Tibial nerve (tissue), 4 donors: ENCODE data around the gene SPATA13. TPM values are rescaled to one million over a fixed set of nuclear protein-coding genes. Genes with fewer than 3 reads are reported as not detected.
"Not testable (repeated sequence)": the region's sequence is repeated elsewhere in the genome, so short reads cannot be mapped to it uniquely, and the experiment has no call there.

Experiments used
- DNase-seq, 2 donors: peaks; one replicate each; pipeline ENCODE4 v3.0.0-alpha.2; 2019; ENCODE audit warnings: low spot score in 2 of 2
- H3K27ac ChIP-seq, 4 donors: fragments of 200-600 bp; sonication (generic) in 3 of 4; one replicate each; pipeline ENCODE4 v1.5.1; 2017 to 2019; ENCODE audit warnings: mild to moderate bottlenecking in 1 of 4
- H3K27me3 ChIP-seq, 2 donors: fragments of 200-600 bp; sonication (generic) in 1 of 2; one replicate each; pipeline versions ENCODE4 v1.5.1 to v1.6.0; 2017 to 2019
- H3K36me3 ChIP-seq, 3 donors: fragments of 200-600 bp; sonication (generic); one replicate each; pipeline ENCODE4 v1.5.1; 2018 to 2019
- H3K4me1 ChIP-seq, 4 donors: fragments of 200-600 bp; sonication (generic) in 3 of 4; one replicate each; pipeline ENCODE4 v1.5.1; 2017 to 2019
- H3K4me3 ChIP-seq, 4 donors: fragments of 200-600 bp; sonication (generic) in 3 of 4; one replicate each; pipeline ENCODE4 v1.5.1; 2017 to 2019; ENCODE audit warnings: mild to moderate bottlenecking in 1 of 4, moderate library complexity in 1 of 4
- H3K9me3 ChIP-seq, 4 donors: fragments of 200-600 bp; sonication (generic) in 3 of 4; one replicate each; pipeline ENCODE4 v1.5.1; 2017 to 2019
- EP300 ChIP-seq, 2 donors: sonication (generic); formaldehyde crosslinking; IDR thresholded peaks; one replicate each; pipeline ENCODE4 v1.6.1; 2017; ENCODE audit warnings: antibody characterized with exemption in 2 of 2, mild to moderate bottlenecking in 1 of 2
- POLR2A ChIP-seq, 2 donors: fragments of 450-650 bp; IDR thresholded peaks; one replicate each; pipeline ENCODE4 v1.6.1; 2017; ENCODE audit warnings: antibody characterized with exemption in 2 of 2, mild to moderate bottlenecking in 2 of 2, moderate library complexity in 2 of 2
- WGBS, 2 donors: methylation state at CpG; one replicate each; pipeline ENCODE4 v1.1.5; 2018; 5-methylcytosine and 5-hydroxymethylcytosine counted together
- total RNA-seq, 4 donors: library from RNA; depleted of rRNA; stranded (reverse); fragments of >200 nt; gene quantifications; one replicate each; pipeline ENCODE4 v1.1.0, GENCODE V29; 2016
- TF ChIP-seq, protein P1 (sequence below), 5 experiments: fragments of 200-600 bp in 3 of 5; fragments of 450-650 bp in 2 of 5; sonication (generic) in 3 of 5; IDR thresholded peaks; one replicate each; pipeline ENCODE4 v1.5.1; 2016 to 2019; ENCODE audit warnings: antibody characterized with exemption in 5 of 5, mild to moderate bottlenecking in 3 of 5, moderate library complexity in 2 of 5

The SPATA13 gene
- total RNA-seq, 4 donors from 2014 or later = 35.0 to 96.0 (median 51.7) TPM

DNA sequence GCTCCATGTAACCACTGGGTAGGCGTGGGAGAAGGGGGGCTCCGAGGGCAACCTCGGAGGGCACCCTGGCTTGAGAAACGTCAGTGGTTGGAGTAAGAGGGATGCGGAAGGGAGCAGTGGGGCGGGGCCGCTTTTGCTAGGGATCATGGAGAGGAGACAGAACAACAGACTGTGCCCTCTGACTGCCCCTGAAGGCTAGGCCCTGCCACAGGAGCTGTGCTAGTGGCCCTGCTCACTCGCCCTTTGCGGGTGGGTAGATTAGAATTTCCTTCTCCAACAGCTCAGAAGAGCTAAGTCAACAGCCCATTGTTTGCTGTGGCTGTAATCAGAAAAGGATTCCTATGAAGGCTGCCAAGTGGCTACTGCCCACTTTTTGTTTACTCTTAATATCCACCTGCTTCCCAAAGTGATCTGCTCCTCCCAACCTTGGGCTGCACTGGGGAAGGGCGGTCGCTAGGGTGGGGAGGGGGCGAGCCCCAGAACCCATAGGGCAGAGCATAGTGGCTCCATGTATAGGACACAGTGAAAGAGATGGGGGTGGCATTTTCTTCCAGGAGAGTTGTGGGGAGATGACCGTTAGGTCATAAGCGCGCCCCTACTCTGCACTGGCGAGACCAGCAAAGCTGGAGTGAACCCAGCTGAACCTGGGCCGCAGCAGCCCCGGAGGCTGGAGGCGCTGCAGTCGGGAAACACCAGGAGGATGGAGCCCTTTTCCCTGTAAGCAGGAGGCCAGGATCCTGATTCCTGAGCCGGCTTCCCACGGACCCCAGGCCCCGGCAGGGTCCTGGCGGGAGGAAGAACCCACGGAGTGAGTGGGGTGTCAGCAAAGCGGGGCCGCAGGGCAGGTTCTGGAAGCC is 146.9 kb downstream of the SPATA13 start:
- TF ChIP-seq EP300 (IDR thresholded peaks at IDR 0.05) = no peak
- TF ChIP-seq POLR2A (IDR thresholded peaks at IDR 0.05) = no peak
- TF ChIP-seq, protein P1, sequence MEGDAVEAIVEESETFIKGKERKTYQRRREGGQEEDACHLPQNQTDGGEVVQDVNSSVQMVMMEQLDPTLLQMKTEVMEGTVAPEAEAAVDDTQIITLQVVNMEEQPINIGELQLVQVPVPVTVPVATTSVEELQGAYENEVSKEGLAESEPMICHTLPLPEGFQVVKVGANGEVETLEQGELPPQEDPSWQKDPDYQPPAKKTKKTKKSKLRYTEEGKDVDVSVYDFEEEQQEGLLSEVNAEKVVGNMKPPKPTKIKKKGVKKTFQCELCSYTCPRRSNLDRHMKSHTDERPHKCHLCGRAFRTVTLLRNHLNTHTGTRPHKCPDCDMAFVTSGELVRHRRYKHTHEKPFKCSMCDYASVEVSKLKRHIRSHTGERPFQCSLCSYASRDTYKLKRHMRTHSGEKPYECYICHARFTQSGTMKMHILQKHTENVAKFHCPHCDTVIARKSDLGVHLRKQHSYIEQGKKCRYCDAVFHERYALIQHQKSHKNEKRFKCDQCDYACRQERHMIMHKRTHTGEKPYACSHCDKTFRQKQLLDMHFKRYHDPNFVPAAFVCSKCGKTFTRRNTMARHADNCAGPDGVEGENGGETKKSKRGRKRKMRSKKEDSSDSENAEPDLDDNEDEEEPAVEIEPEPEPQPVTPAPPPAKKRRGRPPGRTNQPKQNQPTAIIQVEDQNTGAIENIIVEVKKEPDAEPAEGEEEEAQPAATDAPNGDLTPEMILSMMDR (IDR thresholded peaks at IDR 0.05) = no peak
- 75 to 79% methylated on average over 27 of the region's 27 CpGs for WGBS, 2 donors
- H3K27ac ChIP-seq = peak overlapping the region in 2 of 4 donors; percentile 6 to 14
- no peaks in the 10 kb centered on the region for H3K27me3 ChIP-seq
- H3K36me3 ChIP-seq = peaks cover 0 to 36% (median 0%) of the 10 kb centered on the region in 3 donors
- no peak overlapping the region for H3K4me3 ChIP-seq
- DNase-seq = no peak
- H3K4me1 ChIP-seq = no peaks in the 10 kb centered on the region
- H3K9me3 ChIP-seq = no peaks in the 10 kb centered on the region

DNA sequence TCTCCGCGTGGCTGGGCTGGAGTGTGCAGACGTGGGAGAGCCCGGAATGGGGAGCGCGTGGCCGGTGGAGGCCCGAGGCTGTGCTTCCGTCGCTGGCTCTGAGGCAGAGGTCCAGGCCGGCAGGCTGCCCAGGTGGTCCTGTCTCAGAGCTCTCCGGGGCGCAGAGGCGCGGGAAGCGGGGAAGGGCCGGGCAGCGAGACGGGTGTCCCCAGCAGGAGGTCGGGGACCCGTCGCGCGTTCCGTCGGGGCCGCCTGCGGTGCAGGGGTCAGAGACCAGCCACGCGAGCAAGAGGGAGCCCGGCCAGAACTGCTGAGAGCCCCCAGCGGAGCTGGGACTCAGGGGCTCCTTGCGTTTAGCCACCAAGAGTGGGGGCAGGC is 147.5 kb downstream of the SPATA13 start:
- Histone ChIP-seq H3K27me3 (no peaks in the 10 kb centered on the region), H3K4me3 (no peak overlapping the region), H3K27ac (no peak overlapping the region), H3K9me3 (no peaks in the 10 kb centered on the region), H3K4me1 (no peaks in the 10 kb centered on the region), H3K36me3 (peaks cover 0 to 30% (median 0%) of the 10 kb centered on the region in 3 donors)
- TF ChIP-seq, protein P1 (IDR thresholded peaks at IDR 0.05) = no peak
- no peak for TF ChIP-seq POLR2A (IDR thresholded peaks at IDR 0.05)
- no peak for TF ChIP-seq EP300 (IDR thresholded peaks at IDR 0.05)
- DNase-seq = no peak
- 88 to 91% methylated on average over 33 of the region's 33 CpGs for WGBS, 2 donors

DNA sequence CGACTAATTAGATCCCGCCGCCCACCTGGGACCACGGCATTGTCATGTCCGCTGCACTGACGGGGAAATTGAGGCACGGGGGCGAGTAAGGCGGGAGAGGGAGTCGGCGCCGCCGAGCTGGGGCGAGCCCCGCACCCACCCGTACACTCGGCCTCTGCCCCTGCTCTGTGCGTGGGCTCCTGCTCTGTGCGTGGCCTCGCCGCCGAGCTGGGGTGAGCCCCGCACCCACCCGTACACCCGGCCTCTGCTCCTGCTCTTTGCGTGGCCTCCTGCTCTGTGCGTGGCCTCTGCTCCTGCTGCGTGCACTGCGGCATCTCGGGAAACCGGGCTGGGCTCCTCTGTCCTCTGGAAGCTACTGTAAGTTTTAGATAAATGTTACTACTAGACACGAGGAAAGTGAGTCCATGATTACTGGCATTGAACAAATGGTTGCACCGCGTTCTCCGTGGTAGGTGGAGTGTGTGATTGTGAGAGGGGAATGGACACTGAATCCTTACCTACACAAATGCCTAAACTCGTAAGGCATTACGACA is 148.0 kb downstream of the SPATA13 start:
- TF ChIP-seq EP300 (IDR thresholded peaks at IDR 0.05) (no peak), POLR2A (IDR thresholded peaks at IDR 0.05) (no peak)
- TF ChIP-seq, protein P1 (IDR thresholded peaks at IDR 0.05) = no peak
- WGBS, 2 donors = 91% methylated on average over 35 to 37 of the region's 37 CpGs
- H3K27ac ChIP-seq = no peak overlapping the region
- no peaks in the 10 kb centered on the region for H3K9me3 ChIP-seq
- H3K4me3 ChIP-seq = no peak overlapping the region
- no peak for DNase-seq
- H3K36me3 ChIP-seq = peaks cover 0 to 25% (median 0%) of the 10 kb centered on the region in 3 donors
- peaks cover 0 to 4% (median 0%) of the 10 kb centered on the region in 4 donors for H3K4me1 ChIP-seq
- no peaks in the 10 kb centered on the region for H3K27me3 ChIP-seq

DNA sequence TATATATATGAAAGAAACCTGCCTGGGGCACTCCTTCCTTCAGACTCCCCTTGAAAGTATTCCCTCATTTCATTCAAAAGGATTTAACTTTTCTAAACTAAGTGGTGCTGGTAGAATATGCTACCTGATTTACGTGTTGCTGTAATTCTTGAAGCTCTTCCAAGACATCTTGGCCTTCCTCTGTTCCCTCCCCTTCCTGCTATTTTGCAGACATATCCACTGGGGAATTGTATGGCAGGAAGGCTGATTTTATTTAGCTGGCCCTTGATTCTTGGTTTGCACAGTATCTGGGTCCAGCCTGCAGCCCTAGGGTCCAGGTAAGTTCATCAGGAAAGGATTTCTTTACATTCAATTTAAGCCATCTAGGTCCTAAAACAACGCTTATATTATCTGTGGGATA is 148.8 kb downstream of the SPATA13 start, which contains the start of gene C1QTNF9:
Gene C1QTNF9, plus strand, starts transcription at position 281 of the 400 bp plus-strand sequence. CDS start 6,424 bp downstream, outside the sequence.
- H3K36me3 ChIP-seq = peaks cover 0 to 18% (median 0%) of the 10 kb centered on the region in 3 donors
- H3K4me1 ChIP-seq, DNase-seq, H3K27me3 ChIP-seq, H3K4me3 ChIP-seq, H3K27ac ChIP-seq, H3K9me3 ChIP-seq: not testable (repeated sequence)
- 64 to 76% methylated on average over 2 of the region's 2 CpGs for WGBS, 2 donors

DNA sequence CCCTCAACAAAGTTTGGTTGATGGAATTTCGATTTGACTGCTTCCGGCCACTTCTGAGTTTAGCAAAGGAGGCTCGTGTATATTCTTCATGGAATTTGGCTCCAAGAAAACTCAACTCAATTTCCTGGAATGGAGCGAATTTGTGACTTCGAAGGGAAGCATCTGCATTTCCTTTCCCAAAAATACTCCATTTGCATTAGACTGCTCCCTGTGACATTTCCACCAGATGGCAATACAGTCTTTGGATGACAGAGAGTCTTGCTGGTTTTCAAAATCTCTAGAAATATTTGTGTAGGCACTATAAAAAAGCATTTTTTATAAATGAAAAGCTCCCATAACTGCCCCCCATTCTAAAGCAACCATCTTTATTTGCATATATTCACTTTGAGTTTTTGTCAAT is 152.9 kb downstream of the SPATA13 start:
- H3K4me1 ChIP-seq = peaks cover 0 to 4% (median 0%) of the 10 kb centered on the region in 4 donors
- no peak for TF ChIP-seq EP300 (IDR thresholded peaks at IDR 0.05)
- TF ChIP-seq, protein P1 (IDR thresholded peaks at IDR 0.05) = peak in 3 of 5 experiments; percentile 15 to 29 (median 23)
- H3K9me3 ChIP-seq = no peaks in the 10 kb centered on the region
- no peak for DNase-seq
- no peak overlapping the region for H3K27ac ChIP-seq
- H3K27me3 ChIP-seq = no peaks in the 10 kb centered on the region
- no peaks in the 10 kb centered on the region for H3K36me3 ChIP-seq
- WGBS, 2 donors = 44 to 48% methylated on average over 5 of the region's 5 CpGs
- no peak overlapping the region for H3K4me3 ChIP-seq

DNA sequence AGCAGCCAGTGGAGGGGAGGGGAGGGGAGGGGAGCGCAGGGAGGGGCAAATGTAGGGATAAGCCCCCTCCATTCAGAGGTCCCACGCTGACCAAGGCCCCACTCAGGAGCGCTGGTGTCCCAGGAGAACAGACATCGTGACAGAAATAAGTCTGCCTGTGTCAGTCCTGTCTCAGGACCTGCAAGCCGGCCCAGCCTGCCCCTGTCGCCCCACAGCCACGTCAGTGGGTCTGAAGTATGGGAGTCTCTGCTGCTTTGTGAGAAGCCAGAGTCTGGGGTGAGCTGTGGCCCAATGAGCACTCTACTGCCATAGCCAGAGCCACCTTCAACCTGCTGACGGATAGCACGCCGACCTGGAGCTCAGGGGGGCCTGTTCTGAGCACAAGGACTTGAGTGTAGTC is 157.3 kb downstream of the SPATA13 start:
- H3K36me3 ChIP-seq, H3K4me1 ChIP-seq, H3K27me3 ChIP-seq, DNase-seq, H3K27ac ChIP-seq, H3K4me3 ChIP-seq, H3K9me3 ChIP-seq: not testable (repeated sequence)
- whole genome bisulfite sequencing, 2 donors = 81 to 90% methylated on average over 7 to 8 of the region's 10 CpGs

- DNase-seq, H3K27ac ChIP-seq, H3K9me3 ChIP-seq, H3K4me3 ChIP-seq, H3K4me1 ChIP-seq, H3K36me3 ChIP-seq, H3K27me3 ChIP-seq: not testable (repeated sequence)
- WGBS, 2 donors = 67 to 71% methylated on average over 4 of the region's 4 CpGs
Observed at GRCh38 chr13:24318878-24319277, 158.4 kb downstream of the SPATA13 start.

DNA sequence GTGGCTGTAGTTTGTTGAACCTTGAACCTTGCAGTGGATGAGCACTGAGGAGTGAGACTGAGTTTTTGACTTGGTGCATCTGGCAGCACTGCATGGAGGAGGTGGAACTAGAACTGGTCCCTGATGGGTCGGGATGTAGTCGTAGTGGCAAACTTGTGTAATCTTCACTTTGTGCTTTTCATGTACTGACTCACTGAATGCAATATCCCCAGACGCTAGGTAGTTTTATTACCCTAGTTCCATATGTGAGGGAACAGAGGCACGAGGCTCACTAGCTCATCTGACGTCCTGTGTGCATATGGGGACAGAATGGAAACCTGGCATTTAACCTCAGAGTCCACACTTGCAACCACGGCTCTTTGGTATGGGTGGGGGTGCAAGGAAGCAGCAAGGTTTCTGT is 159.1 kb downstream of the SPATA13 start:
- not testable (repeated sequence) for H3K36me3 ChIP-seq, H3K9me3 ChIP-seq, H3K4me3 ChIP-seq, H3K4me1 ChIP-seq, H3K27ac ChIP-seq, DNase-seq, H3K27me3 ChIP-seq
- WGBS, 2 donors = 86 to 93% methylated on average over 6 of the region's 6 CpGs

DNA sequence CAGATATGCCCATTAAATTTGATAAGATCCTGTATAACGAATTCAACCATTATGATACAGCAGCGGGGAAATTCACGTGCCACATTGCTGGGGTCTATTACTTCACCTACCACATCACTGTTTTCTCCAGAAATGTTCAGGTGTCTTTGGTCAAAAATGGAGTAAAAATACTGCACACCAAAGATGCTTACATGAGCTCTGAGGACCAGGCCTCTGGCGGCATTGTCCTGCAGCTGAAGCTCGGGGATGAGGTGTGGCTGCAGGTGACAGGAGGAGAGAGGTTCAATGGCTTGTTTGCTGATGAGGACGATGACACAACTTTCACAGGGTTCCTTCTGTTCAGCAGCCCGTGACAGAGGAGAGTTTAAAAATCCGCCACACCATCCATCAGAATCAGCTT is 160.9 kb downstream of the SPATA13 start:
- not testable (repeated sequence) for H3K27me3 ChIP-seq, DNase-seq, H3K27ac ChIP-seq, H3K9me3 ChIP-seq, H3K4me3 ChIP-seq, H3K4me1 ChIP-seq, H3K36me3 ChIP-seq
- 90 to 95% methylated on average over 8 of the region's 8 CpGs for WGBS, 2 donors
